NCI-H748 treated with DMSO at 0.1 percent for 48 hours (cell line): ENCODE data around the gene MAP3K4.
"Not testable (repeated sequence)": the region's sequence is repeated elsewhere in the genome, so short reads cannot be mapped to it uniquely, and the experiment has no call there.

Experiments
- DNase-seq: peaks from one replicate; lab custom pipeline; 2025; lab: John Stamatoyannopoulos, UW

The MAP3K4 gene

GRCh38 chr6:160967833-160968232, 23.7 kb upstream of the MAP3K4 start:
- no peak for DNase-seq

DNA sequence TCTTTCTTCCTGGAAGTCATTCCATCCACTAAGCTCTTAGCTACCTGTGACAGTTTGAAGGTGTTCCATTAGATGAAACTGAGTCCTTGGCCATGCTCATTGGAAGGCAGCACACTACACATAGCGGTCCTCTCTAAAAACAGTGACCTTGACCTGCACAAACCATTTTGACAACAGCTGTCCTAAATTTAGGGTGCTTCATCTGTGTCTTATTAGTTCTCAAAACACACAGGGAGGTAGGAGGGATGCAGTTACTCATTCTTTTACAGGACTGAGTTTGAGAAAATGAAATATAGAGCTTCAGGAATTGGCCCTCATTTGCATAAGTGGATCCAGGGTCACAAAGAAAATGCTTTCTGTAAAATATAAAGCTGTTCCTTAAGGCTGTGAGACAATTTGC, 20.4 kb upstream of the MAP3K4 start:
- DNase-seq = no peak

DNA sequence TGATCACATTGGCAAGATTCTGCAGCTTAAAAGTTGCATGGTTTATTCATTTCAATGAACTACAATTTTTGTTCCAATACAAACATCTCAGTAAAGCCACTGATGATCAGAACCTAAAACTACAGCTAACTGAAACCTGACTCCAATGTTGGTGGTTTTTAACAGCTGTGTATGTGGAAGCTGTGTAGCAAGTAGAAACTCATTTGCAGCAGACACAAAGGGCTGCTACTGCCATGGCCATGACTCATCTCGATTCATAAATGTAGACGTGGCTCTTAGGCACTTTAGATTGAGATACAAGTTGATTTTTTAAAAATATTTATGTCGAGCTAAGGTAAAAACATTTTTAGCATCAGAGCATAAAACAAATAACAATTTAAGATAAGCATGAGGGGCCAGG, 19.5 kb upstream of the MAP3K4 start:
- no peak for DNase-seq

DNA sequence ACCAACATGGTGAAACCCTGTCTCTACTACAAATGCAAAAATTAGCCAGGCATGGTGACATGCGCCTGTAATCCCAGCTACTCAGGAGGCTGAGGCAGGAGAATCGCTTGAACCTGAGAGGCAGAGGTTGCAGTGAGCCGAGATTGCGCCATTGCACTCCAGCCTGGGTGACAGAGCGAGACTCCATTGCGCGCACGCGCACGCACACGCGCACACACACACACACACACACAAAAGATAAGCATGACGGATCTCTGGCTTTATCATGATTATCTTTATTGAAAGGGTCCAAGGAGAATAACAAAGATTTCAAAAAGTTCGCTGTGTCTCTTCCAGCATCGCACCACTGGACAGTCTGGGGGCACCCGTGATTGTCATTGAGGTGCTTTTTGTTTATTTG, 19.0 kb upstream of the MAP3K4 start:
- DNase-seq = not testable (repeated sequence)

DNA sequence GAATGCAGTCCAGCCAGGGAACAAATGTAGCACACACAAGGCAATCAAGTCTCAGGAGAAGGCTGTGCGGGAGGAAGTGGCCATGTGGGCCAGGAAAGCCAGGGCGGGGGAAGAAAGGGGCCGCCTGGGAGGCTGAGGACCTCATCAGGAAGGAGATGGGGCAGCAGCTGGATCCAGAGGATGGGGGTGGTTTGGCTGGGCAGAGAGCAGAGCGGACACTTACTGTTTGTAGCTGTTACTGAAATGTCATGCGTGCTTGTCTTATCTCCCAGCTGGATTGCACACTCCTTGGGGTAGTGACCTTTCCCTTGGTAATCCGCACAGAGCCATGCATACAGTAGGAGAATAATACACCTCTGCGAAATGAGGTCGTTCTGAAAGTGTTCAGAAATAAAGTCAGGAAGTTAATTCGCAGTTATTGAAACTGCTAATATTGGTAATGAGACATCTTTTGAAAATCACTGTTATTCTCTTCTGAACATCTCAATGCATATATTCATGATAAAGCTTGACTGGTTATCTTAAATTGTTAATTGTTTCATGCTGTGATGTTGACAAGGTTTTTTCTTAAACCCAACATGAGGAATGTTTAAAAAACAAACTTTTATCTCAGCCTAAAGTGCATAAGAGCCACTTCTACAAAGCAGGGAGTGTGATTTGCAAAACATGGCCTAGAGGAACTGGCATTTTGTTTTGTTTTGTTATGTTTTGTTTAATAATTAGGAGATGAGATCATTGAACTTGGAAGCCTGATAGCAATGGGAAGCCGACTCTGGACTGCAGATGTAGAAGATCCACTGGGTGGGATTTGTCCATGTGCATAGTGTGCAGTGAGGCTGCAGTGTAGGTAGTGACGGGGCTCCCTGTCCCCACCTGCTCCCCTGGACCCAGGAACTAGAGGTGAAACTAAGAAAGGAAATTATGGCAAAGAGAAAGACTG, 18.0 kb upstream of the MAP3K4 start:
- no peak for DNase-seq

GRCh38 chr6:160974304-160974771, 17.2 kb upstream of the MAP3K4 start:
- no peak for DNase-seq

GRCh38 chr6:160975162-160975561, 16.4 kb upstream of the MAP3K4 start:
- no peak for DNase-seq

- DNase-seq = not testable (repeated sequence)
Observed at GRCh38 chr6:160975961-160976360, 15.6 kb upstream of the MAP3K4 start.

- no peak for DNase-seq
Observed at GRCh38 chr6:160978141-160978901, 13.2 kb upstream of the MAP3K4 start.

- DNase-seq = no peak
Observed at GRCh38 chr6:160979061-160979708, 12.4 kb upstream of the MAP3K4 start.

- not testable (repeated sequence) for DNase-seq
Observed at GRCh38 chr6:160983377-160983948, 8.1 kb upstream of the MAP3K4 start.

- DNase-seq = no peak
Observed at GRCh38 chr6:160986851-160987250, 4.7 kb upstream of the MAP3K4 start.

- no peak for DNase-seq
Observed at GRCh38 chr6:160987265-160987664, 4.3 kb upstream of the MAP3K4 start.

DNA sequence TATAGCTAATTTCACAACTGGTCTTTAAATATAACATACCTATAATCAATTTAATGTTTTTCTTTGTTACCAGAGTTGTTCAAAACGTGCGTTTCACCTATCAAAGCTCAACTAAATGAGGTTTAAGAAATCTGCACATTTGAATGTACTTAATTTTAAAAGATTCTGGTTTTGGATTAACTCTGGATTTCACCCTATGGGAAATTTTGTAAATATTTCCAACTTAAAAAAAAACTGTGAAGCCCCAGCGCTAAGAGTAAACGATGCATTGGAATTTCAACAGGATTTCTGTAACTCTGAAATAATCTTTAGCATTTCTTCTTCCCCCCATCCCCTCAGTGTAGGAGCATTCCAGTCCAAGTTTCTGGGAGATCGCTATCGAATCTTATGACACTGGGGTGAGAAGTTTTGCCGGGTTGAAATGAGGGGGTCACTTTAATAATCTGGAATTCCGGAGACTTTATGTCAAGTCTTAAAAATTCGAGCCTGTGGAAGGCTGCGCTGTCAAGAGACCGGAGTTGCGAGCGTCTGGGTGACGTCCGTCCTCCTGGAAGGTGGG, 643 bp upstream of the MAP3K4 start:
- no peak for DNase-seq

GRCh38 chr6:160992061-160992979, 751 bp downstream of the MAP3K4 start:
- peak; percentile 69 for DNase-seq

DNA sequence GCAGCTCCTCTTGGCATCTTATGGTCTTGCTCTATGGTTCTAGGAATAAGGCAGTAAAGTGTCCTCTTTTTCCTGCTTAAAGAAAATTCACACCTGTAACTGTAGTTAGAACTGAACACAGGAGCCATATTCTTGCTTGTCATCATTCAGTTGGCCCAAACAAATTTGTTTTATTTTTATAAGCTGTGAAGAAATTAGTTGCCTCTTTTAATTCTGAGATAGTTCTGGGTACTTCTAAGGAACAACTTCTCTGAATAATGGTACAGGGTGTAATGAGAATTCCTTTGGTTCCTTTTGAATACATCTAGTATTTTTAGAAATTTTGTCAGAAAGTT, 1.4 kb downstream of the MAP3K4 start:
- no peak for DNase-seq

GRCh38 chr6:160995271-160995670, 3.7 kb downstream of the MAP3K4 start:
- peak; percentile 39 for DNase-seq

DNA sequence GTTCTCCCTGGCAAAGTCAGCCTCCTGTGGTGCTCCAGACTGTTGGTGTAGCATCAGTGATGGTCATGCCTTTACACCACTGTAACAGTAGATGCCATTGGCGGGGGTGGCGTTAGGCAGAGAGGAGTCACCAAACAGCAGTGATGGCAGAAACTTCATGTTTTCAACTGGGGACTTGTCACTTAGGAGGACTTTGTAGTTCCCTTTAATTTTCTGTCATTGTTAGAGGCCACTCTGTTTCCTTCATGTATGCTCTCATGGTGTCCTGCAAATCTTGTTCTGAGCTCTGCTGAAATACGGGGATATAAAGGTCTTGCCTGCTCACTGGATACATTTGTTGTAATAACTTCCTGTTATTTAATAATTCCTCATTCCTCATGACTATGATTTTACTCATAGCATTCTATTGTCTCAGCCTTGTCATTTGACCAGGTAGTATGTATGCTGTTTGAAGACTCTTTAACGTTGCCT, 4.6 kb downstream of the MAP3K4 start:
- DNase-seq = no peak

- no peak for DNase-seq
Observed at GRCh38 chr6:160998217-160998616, 6.6 kb downstream of the MAP3K4 start.

GRCh38 chr6:160998766-160999165, 7.2 kb downstream of the MAP3K4 start:
- DNase-seq = no peak

GRCh38 chr6:160999516-160999915, 7.9 kb downstream of the MAP3K4 start:
- DNase-seq = no peak
